HepG2 (cell line): ENCODE data around the gene IGFL1. TPM values are rescaled to one million over a fixed set of nuclear protein-coding genes. Genes with fewer than 3 reads are reported as not detected.

ENCODE experiments used
- ATAC-seq: fragments of 200-7000 bp; cut with Tn5 transposase; 3 replicates; pipeline ENCODE4 v1.9.1; 2020; ENCODE audit warnings: mild to moderate bottlenecking, moderate library complexity
- BruUV-seq: library from RNA; stranded (reverse); fragments of 400-500 nt; replicated peaks from 2 replicates; lab custom pipeline; 2021; lab: Mats Ljungman, UMichigan
- CTCF ChIA-PET: fragments of 300-600 bp; formaldehyde crosslinking; extraction: SDS; loops from one replicate; lab custom pipeline; 2021; ENCODE audit warnings: low total read pairs, inconsistent platforms, low intra/inter-chr PET ratio; lab: Yijun Ruan, JAX
- POLR2A ChIA-PET: fragments of 350-600 bp; sonication (Branson Sonifier 250); formaldehyde crosslinking; loops from one replicate; lab custom pipeline; 2020; ENCODE audit warnings: antibody characterized with exemption, inconsistent platforms; lab: Yijun Ruan, JAX
- DNase-seq: peaks from one replicate; pipeline ENCODE4 v3.0.0-alpha.2; 2015; ENCODE audit warnings: low spot score
- FAIRE-seq: peaks from 3 replicates; lab custom pipeline; 2011; peaks lifted over from hg19 to GRCh38; lab: Jason Lieb, UNC
- H2AFZ ChIP-seq: one replicate; pipeline ENCODE4 v1.6.1; 2011; ENCODE audit warnings: low read length, inconsistent platforms
- H3K27ac ChIP-seq: fragments of 300-600 bp; 3 replicates; pipeline ENCODE4 v1.8.0; 2011; ENCODE audit warnings: mixed run types, mild to moderate bottlenecking, mixed read lengths, low read length, inconsistent platforms; ENCODE audit not compliant: insufficient read depth; ENCODE audit errors: extremely low read length
- H3K27me3 ChIP-seq, 2 experiments: fragments of 200-600 bp in 1 of 2; 2 replicates in 1 of 2; 3 replicates in 1 of 2; pipeline versions ENCODE4 v1.6.0 to v1.8.0; 2011; ENCODE audit warnings: low read length in 2 of 2, mild to moderate bottlenecking in 2 of 2, moderate library complexity in 2 of 2, inconsistent platforms in 1 of 2; ENCODE audit not compliant: insufficient read depth in 2 of 2, control insufficient read depth in 1 of 2
- H3K36me3 ChIP-seq, 2 experiments: fragments of 200-600 bp in 1 of 2; replicated peaks in 1 of 2; 2 replicates in 1 of 2; 3 replicates in 1 of 2; pipeline versions ENCODE4 v1.5.1 to v1.8.0; 2011; ENCODE audit warnings: low read length in 2 of 2, inconsistent platforms in 1 of 2; ENCODE audit not compliant: insufficient read depth in 2 of 2, control insufficient read depth in 1 of 2
- H3K4me1 ChIP-seq: 2 replicates; pipeline ENCODE4 v1.5.1; 2012; ENCODE audit warnings: low read length, inconsistent platforms; ENCODE audit not compliant: insufficient read depth
- H3K4me2 ChIP-seq: 2 replicates; pipeline ENCODE4 v1.6.0; 2011; ENCODE audit warnings: low read depth, low read length, inconsistent platforms
- H3K4me3 ChIP-seq, 3 experiments: fragments of 200-600 bp in 1 of 3; sonication (generic), shearing (Covaris generic) in 1 of 3; replicated peaks in 1 of 3; 2 replicates each; pipeline ENCODE4 v1.5.1; 2011 to 2016; ENCODE audit warnings: low read length in 3 of 3, inconsistent platforms in 2 of 3, low read depth in 2 of 3, mild to moderate bottlenecking in 2 of 3, control low read depth in 1 of 3, mixed read lengths in 1 of 3; ENCODE audit not compliant: insufficient read depth in 1 of 3
- H3K79me2 ChIP-seq: one replicate; pipeline ENCODE4 v1.6.1; 2011; ENCODE audit warnings: low read length, inconsistent platforms; ENCODE audit not compliant: insufficient read depth
- H3K9ac ChIP-seq: 2 replicates; pipeline ENCODE4 v1.6.0; 2011; ENCODE audit warnings: mild to moderate bottlenecking, low read depth, low read length, inconsistent platforms; ENCODE audit not compliant: insufficient read depth
- H3K9me3 ChIP-seq: 2 replicates; pipeline ENCODE4 v1.5.1; 2012; ENCODE audit warnings: mild to moderate bottlenecking, low read length
- H4K20me1 ChIP-seq: 2 replicates; pipeline ENCODE4 v1.6.0; 2011; ENCODE audit warnings: inconsistent platforms, mild to moderate bottlenecking, low read length, moderate library complexity; ENCODE audit not compliant: insufficient read depth
- ATF7 ChIP-seq, 2 experiments: fragments of 450-650 bp in 1 of 2; sonication (generic) in 1 of 2; formaldehyde crosslinking in 1 of 2; IDR thresholded peaks; 2 replicates each; pipeline versions ENCODE4 v1.4.0 to v1.6.1; 2016 to 2020; ENCODE audit warnings: antibody characterized with exemption in 1 of 2, mild to moderate bottlenecking in 1 of 2, missing genetic modification reagents in 1 of 2
- BHLHE40 ChIP-seq: IDR thresholded peaks from 2 replicates; pipeline ENCODE4 v1.6.1; 2011; ENCODE audit warnings: low read length, improper control_type of control experiment
- FOXK1 ChIP-seq: sonication (generic); formaldehyde crosslinking; IDR thresholded peaks from 2 replicates; pipeline ENCODE4 v1.4.0; 2020; ENCODE audit warnings: low read depth, missing genetic modification reagents, borderline replicate concordance
- GZF1 ChIP-seq: sonication (generic); formaldehyde crosslinking; IDR thresholded peaks from 2 replicates; pipeline ENCODE4 v1.5.1; 2020; ENCODE audit warnings: mild to moderate bottlenecking, missing genetic modification reagents
- KAT2B ChIP-seq: fragments of 150-350 bp; IDR thresholded peaks from 2 replicates; pipeline ENCODE4 v1.6.1; 2014; ENCODE audit warnings: low read depth, low read length, borderline replicate concordance
- NFE2L1 ChIP-seq: sonication (generic); formaldehyde crosslinking; IDR thresholded peaks from 2 replicates; pipeline ENCODE4 v1.4.0; 2020; ENCODE audit warnings: missing genetic modification reagents, mild to moderate bottlenecking, borderline replicate concordance
- NR2F6 ChIP-seq, 2 experiments: IDR thresholded peaks; 2 replicates each; pipeline ENCODE4 v1.6.1; 2016; ENCODE audit warnings: antibody characterized with exemption in 1 of 2, mild to moderate bottlenecking in 1 of 2
- RXRB ChIP-seq: IDR thresholded peaks from 2 replicates; pipeline ENCODE4 v1.6.1; 2016; ENCODE audit warnings: borderline replicate concordance, missing genetic modification reagents, missing compliant biosample characterization
- SETDB1 ChIP-seq: sonication (generic); formaldehyde crosslinking; IDR thresholded peaks from 2 replicates; pipeline ENCODE4 v1.5.1; 2020; ENCODE audit warnings: missing genetic modification reagents, mild to moderate bottlenecking, borderline replicate concordance
- TBL1XR1 ChIP-seq: fragments of 150-350 bp; IDR thresholded peaks from 2 replicates; pipeline ENCODE4 v1.6.1; 2014; ENCODE audit warnings: borderline replicate concordance, low read length; ENCODE audit not compliant: partially characterized antibody
- YEATS2 ChIP-seq: sonication (generic); formaldehyde crosslinking; IDR thresholded peaks from 2 replicates; pipeline ENCODE4 v1.4.0; 2020; ENCODE audit warnings: missing genetic modification reagents, borderline replicate concordance
- ZNF33B ChIP-seq: sonication (generic); formaldehyde crosslinking; IDR thresholded peaks from 2 replicates; pipeline ENCODE4 v1.5.1; 2020; ENCODE audit warnings: mild to moderate bottlenecking, missing genetic modification reagents
- ZNF556 ChIP-seq: sonication (generic); formaldehyde crosslinking; IDR thresholded peaks from 2 replicates; pipeline ENCODE4 v1.4.0; 2020; ENCODE audit warnings: mild to moderate bottlenecking, missing genetic modification reagents, borderline replicate concordance
- ZNF841 ChIP-seq: sonication (generic); formaldehyde crosslinking; IDR thresholded peaks from 2 replicates; pipeline ENCODE4 v1.8.1; 2023; ENCODE audit warnings: missing genetic modification reagents, borderline replicate concordance
- ZNF891 ChIP-seq: sonication (generic); formaldehyde crosslinking; IDR thresholded peaks from 2 replicates; pipeline ENCODE4 v1.5.0; 2020; ENCODE audit warnings: mild to moderate bottlenecking, missing genetic modification reagents
- ZSCAN20 ChIP-seq: sonication (generic); formaldehyde crosslinking; IDR thresholded peaks from 2 replicates; pipeline ENCODE4 v1.4.0; 2020; ENCODE audit warnings: missing genetic modification reagents, mild to moderate bottlenecking, borderline replicate concordance
- WGBS: methylation state at CpG from one replicate; pipeline ENCODE4 v1.1.6; 2017; ENCODE audit warnings: low lambda C conversion rate; 5-methylcytosine and 5-hydroxymethylcytosine counted together
- in situ Hi-C: cut with HindIII; loops from 2 replicates; pipeline ENCODE4 v1.10.0; 2017; ENCODE audit warnings: low pct_unique_long_range_greater_than_20kb; ENCODE audit not compliant: extremely low pct_ligation_motif_present
- intact Hi-C: fragments of 100-400 bp; cut with micrococcal nuclease; formaldehyde crosslinking; loops from one replicate; pipeline ENCODE4 v1.10.0; 2022; ENCODE audit not compliant: unreplicated experiment
- polyA plus RNA-seq, 8 experiments: library from polyadenylated mRNA; depleted of rRNA in 3 of 8; stranded (reverse) in 7 of 8; unstranded in 1 of 8; fragments of >200 nt; fragmentation: Illumina TruSeq in 4 of 8; extraction: Trizol in 4 of 8; gene quantifications; 2 replicates each; pipeline versions ENCODE4 v1.2.1 to v1.2.3, GENCODE V29; 2011 to 2016; ENCODE audit warnings: low read depth in 4 of 8, missing spikeins in 1 of 8, mixed read lengths in 1 of 8; ENCODE audit not compliant: insufficient read depth in 1 of 8
- total RNA-seq, 5 experiments: library from RNA; depleted of rRNA; stranded (reverse); fragments of >200 nt; fragmentation: Illumina TruSeq; extraction: Trizol; gene quantifications; 2 replicates each; pipeline ENCODE4 v1.2.3, GENCODE V29; 2016; ENCODE audit warnings: low read depth in 1 of 5
- TF ChIP-seq, protein P1 (sequence below): sonication (generic); formaldehyde crosslinking; IDR thresholded peaks from 2 replicates; pipeline ENCODE4 v1.4.0; 2020; ENCODE audit warnings: missing genetic modification reagents, borderline replicate concordance

Gene IGFL1
- total and polyA plus RNA-seq, 2 of the 13 experiments (the other 11 are each of a cell fraction or from before 2014, with no cell fraction given): not detected

DNA sequence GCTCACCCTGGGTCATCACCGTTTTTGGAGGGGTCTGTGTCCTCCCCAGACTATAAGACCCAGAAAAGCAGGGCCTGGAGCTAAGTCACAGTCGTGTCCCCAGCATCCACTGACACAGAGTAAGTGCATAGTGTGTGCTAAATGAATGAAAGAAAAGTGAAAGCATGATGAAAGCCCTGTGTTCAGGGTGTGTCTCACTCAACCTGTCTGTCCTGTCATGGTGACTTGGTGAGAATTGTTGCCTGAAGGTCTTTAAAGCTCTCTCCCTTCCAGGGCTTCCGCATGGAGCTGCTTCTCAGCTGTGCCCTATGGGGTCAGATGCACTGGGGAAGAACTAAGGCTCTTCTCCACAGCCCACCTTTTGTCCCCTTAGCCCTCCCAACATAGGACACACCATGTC lies 20.5 kb upstream of the IGFL1 start:
- in situ Hi-C loops: no loop called here
- no peaks in the 10 kb centered on the region for H3K4me1 ChIP-seq
- H3K79me2 ChIP-seq: no peaks in the 10 kb centered on the region
- intact Hi-C loops: no loop called here
- TF ChIP-seq NR2F6 (IDR thresholded peaks at IDR 0.05): no peak
- TF ChIP-seq NR2F6 (CRISPR knock-in tag; IDR thresholded peaks at IDR 0.05): no peak
- TF ChIP-seq RXRB (CRISPR knock-in tag): no peak
- WGBS: 30% methylated on average over 3 of the region's 3 CpGs
- H3K9me3 ChIP-seq: no peaks in the 10 kb centered on the region
- H3K9ac ChIP-seq: no peak overlapping the region
- ATAC-seq (no peak), DNase-seq (no peak), FAIRE-seq (no peak)
- H4K20me1 ChIP-seq: no peaks in the 10 kb centered on the region
- H3K4me3 ChIP-seq: no peak overlapping the region
- ChIA-PET CTCF (no interaction called here), POLR2A (no interaction called here)
- no TSS peak for BruUV-seq
- no peaks in the 10 kb centered on the region for H3K36me3 ChIP-seq
- H3K27ac ChIP-seq: no peak overlapping the region
- no peak overlapping the region for H2AFZ ChIP-seq
- peaks cover 0 to 24% of the 10 kb centered on the region in 2 experiments; a peak in 2 of 5 replicates for H3K27me3 ChIP-seq
- H3K4me2 ChIP-seq: no peak overlapping the region

DNA sequence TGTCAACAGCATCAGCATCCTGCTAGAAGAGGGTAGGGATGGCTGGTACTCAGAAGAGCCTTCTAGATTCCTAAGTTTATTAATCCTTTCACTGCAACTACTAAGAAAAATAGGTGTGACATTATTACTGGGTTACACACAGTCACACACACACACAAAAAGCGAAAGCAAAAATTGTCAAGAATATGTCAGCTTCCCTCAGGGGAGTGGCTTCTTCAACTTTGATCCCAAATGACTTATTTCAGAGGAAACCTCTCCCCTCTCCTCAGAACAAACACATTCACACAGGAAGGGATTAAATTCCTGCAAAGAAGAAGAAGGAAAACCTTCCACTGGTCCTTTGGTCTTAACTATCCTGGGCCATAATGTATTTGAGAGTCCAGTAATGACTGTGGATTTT lies 20.1 kb upstream of the IGFL1 start:
- FAIRE-seq (no peak), DNase-seq (no peak), ATAC-seq (no peak)
- 14% methylated on average over 1 of the region's 1 CpG for WGBS
- BruUV-seq: no TSS peak
- Histone ChIP-seq H3K9ac (no peak overlapping the region), H3K4me2 (no peak overlapping the region), H3K79me2 (no peaks in the 10 kb centered on the region), H2AFZ (no peak overlapping the region), H3K27ac (no peak overlapping the region), H3K9me3 (no peaks in the 10 kb centered on the region), H3K4me1 (no peaks in the 10 kb centered on the region), H3K27me3 (peaks cover 0 to 24% of the 10 kb centered on the region in 2 experiments; a peak in 2 of 5 replicates), H3K36me3 (no peaks in the 10 kb centered on the region), H4K20me1 (no peaks in the 10 kb centered on the region), H3K4me3 (no peak overlapping the region)
- in situ Hi-C loops (no loop called here), intact Hi-C loops (no loop called here)
- POLR2A ChIA-PET: no interaction called here
- CTCF ChIA-PET: no interaction called here
- no peak for TF ChIP-seq SETDB1 (CRISPR knock-in tag)
- no peak for TF ChIP-seq ZSCAN20
- TF ChIP-seq, protein P1, sequence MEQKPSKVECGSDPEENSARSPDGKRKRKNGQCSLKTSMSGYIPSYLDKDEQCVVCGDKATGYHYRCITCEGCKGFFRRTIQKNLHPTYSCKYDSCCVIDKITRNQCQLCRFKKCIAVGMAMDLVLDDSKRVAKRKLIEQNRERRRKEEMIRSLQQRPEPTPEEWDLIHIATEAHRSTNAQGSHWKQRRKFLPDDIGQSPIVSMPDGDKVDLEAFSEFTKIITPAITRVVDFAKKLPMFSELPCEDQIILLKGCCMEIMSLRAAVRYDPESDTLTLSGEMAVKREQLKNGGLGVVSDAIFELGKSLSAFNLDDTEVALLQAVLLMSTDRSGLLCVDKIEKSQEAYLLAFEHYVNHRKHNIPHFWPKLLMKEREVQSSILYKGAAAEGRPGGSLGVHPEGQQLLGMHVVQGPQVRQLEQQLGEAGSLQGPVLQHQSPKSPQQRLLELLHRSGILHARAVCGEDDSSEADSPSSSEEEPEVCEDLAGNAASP (CRISPR knock-in tag): no peak
- no peak for TF ChIP-seq ATF7 (IDR thresholded peaks at IDR 0.05)
- TF ChIP-seq ATF7 (CRISPR knock-in tag; IDR thresholded peaks at IDR 0.05): no peak
- no peak for TF ChIP-seq GZF1 (CRISPR knock-in tag)
- TF ChIP-seq FOXK1 (CRISPR knock-in tag): no peak
- no peak for TF ChIP-seq ZNF556 (CRISPR knock-in tag)
- no peak for TF ChIP-seq YEATS2 (CRISPR knock-in tag)
- TF ChIP-seq TBL1XR1: no peak
- no peak for TF ChIP-seq BHLHE40
- TF ChIP-seq ZNF33B (CRISPR knock-in tag): no peak
- no peak for TF ChIP-seq KAT2B
- no peak for TF ChIP-seq ZNF841
- TF ChIP-seq NFE2L1 (CRISPR knock-in tag): no peak
- no peak for TF ChIP-seq ZNF891 (CRISPR knock-in tag)
